GM06990 (cell line): ENCODE results near the gene PSAT1.
A peak's percentile ranks its signal among the peaks of the same experiment; 100 is the strongest.

Experiments used
- DNase-seq: peaks from one replicate; pipeline ENCODE4 v3.0.0-alpha.2; 2011; ENCODE audit not compliant: insufficient read length; ENCODE audit errors: extremely low read depth
- H3K27me3 ChIP-seq: replicated peaks from 2 replicates; pipeline ENCODE4 v1.6.0; 2011; ENCODE audit warnings: low read length; ENCODE audit not compliant: control insufficient read depth, insufficient read depth
- H3K36me3 ChIP-seq: 2 replicates; pipeline ENCODE4 v1.5.1; 2011; ENCODE audit warnings: low read length; ENCODE audit not compliant: control insufficient read depth, insufficient read depth
- H3K4me3 ChIP-seq: replicated peaks from 2 replicates; pipeline ENCODE4 v1.5.1; 2011; ENCODE audit warnings: low read depth, mild to moderate bottlenecking, control low read depth, low read length
- CTCF ChIP-seq: IDR thresholded peaks from 2 replicates; pipeline ENCODE4 v1.5.1; 2011; ENCODE audit warnings: low read length, control low read depth, mild to moderate bottlenecking, inconsistent platforms; ENCODE audit not compliant: insufficient read depth, poor library complexity, severe bottlenecking

PSAT1 gene

GRCh38 chr9:78296893-78297671 is at the start of gene PSAT1:
TSS of gene PSAT1 (plus strand) at chr9:78297125. CDS start at chr9:78297211, 86 bp downstream.
- H3K36me3 ChIP-seq, result no peaks in the 10 kb centered on the region; the same call in 1 of the 2 replicates
- no peak for TF ChIP-seq CTCF
- peak within 1 kb of the TSS; percentile 89 for H3K4me3 ChIP-seq
- no peaks in the 10 kb centered on the region for H3K27me3 ChIP-seq
- peak; percentile 92 for DNase-seq

- Histone ChIP-seq H3K4me3 (no peak overlapping the region), H3K27me3 (no peaks in the 10 kb centered on the region), H3K36me3 (no peaks in the 10 kb centered on the region)
- DNase-seq, result no peak
- TF ChIP-seq CTCF, result no peak
Observed at GRCh38 chr9:78248635-78249034, 48.3 kb upstream of the PSAT1 start.

- Histone ChIP-seq H3K27me3 (no peaks in the 10 kb centered on the region), H3K4me3 (no peak overlapping the region), H3K36me3 (no peaks in the 10 kb centered on the region)
- no peak for DNase-seq
- TF ChIP-seq CTCF, result no peak
Observed at GRCh38 chr9:78249542-78249941, 47.4 kb upstream of the PSAT1 start.

GRCh38 chr9:78252616-78253015 is 44.3 kb upstream of the PSAT1 start:
- no peak for DNase-seq
- Histone ChIP-seq H3K27me3 (no peaks in the 10 kb centered on the region), H3K4me3 (no peak overlapping the region), H3K36me3 (no peaks in the 10 kb centered on the region)
- no peak for TF ChIP-seq CTCF

GRCh38 chr9:78253285-78253684 is 43.6 kb upstream of the PSAT1 start:
- no peaks in the 10 kb centered on the region for H3K36me3 ChIP-seq
- H3K27me3 ChIP-seq, result no peaks in the 10 kb centered on the region
- DNase-seq, result no peak
- H3K4me3 ChIP-seq, result no peak overlapping the region
- no peak for TF ChIP-seq CTCF

GRCh38 chr9:78261403-78262001 is 35.4 kb upstream of the PSAT1 start:
- peaks cover 2% of the 10 kb centered on the region for H3K36me3 ChIP-seq
- TF ChIP-seq CTCF, result peak; percentile 53
- H3K4me3 ChIP-seq, result no peak overlapping the region
- H3K27me3 ChIP-seq, result no peaks in the 10 kb centered on the region
- DNase-seq, result no peak
